HepG2 (cell line): ENCODE measurements around the gene MAMSTR. TPM values are rescaled to one million over a fixed set of nuclear protein-coding genes. Genes with fewer than 3 reads are reported as not detected.

Experiments used
- ASH2L ChIP-seq: fragments of 300-600, 200-600 bp; sonication (generic); IDR thresholded peaks from 2 replicates; pipeline ENCODE4 v1.7.0; 2017; ENCODE audit warnings: low read depth, mild to moderate bottlenecking, moderate library complexity, mixed read lengths, low read length; ENCODE audit not compliant: insufficient read length
- CHD2 ChIP-seq: IDR thresholded peaks from 2 replicates; pipeline ENCODE4 v1.6.1; 2011; ENCODE audit warnings: low read depth, low read length, improper control_type of control experiment
- GATAD1 ChIP-seq: IDR thresholded peaks from 2 replicates; pipeline ENCODE4 v1.6.1; 2016; ENCODE audit warnings: missing genetic modification reagents, missing compliant biosample characterization
- KMT2B ChIP-seq: IDR thresholded peaks from 2 replicates; pipeline ENCODE4 v1.6.1; 2016; ENCODE audit warnings: missing genetic modification reagents, missing compliant biosample characterization
- MTF2 ChIP-seq: sonication (generic); formaldehyde crosslinking; IDR thresholded peaks from 2 replicates; pipeline ENCODE4 v1.5.0; 2020; ENCODE audit warnings: missing genetic modification reagents, borderline replicate concordance
- NFE2 ChIP-seq: sonication (generic); formaldehyde crosslinking; IDR thresholded peaks from 2 replicates; pipeline ENCODE4 v1.4.0; 2020; ENCODE audit warnings: missing genetic modification reagents
- RFXAP ChIP-seq: sonication (generic); formaldehyde crosslinking; IDR thresholded peaks from 2 replicates; pipeline ENCODE4 v1.4.0; 2020; ENCODE audit warnings: missing genetic modification reagents, borderline replicate concordance
- SETDB1 ChIP-seq: sonication (generic); formaldehyde crosslinking; IDR thresholded peaks from 2 replicates; pipeline ENCODE4 v1.5.1; 2020; ENCODE audit warnings: missing genetic modification reagents, mild to moderate bottlenecking, borderline replicate concordance
- TCF7L2 ChIP-seq: IDR thresholded peaks from 2 replicates; pipeline ENCODE4 v1.6.1; 2011; ENCODE audit warnings: mild to moderate bottlenecking, low read depth, low read length, moderate library complexity
- ZNF264 ChIP-seq: sonication (generic); formaldehyde crosslinking; IDR thresholded peaks from 2 replicates; pipeline ENCODE4 v1.4.0; 2020; ENCODE audit warnings: missing genetic modification reagents
- ZNF446 ChIP-seq: sonication (generic); formaldehyde crosslinking; IDR thresholded peaks from 2 replicates; pipeline ENCODE4 v1.5.0; 2020; ENCODE audit warnings: mild to moderate bottlenecking, missing genetic modification reagents
- ZNF660 ChIP-seq: sonication (generic); formaldehyde crosslinking; IDR thresholded peaks from 2 replicates; pipeline ENCODE4 v1.5.1; 2020; ENCODE audit warnings: mild to moderate bottlenecking, low read depth, missing genetic modification reagents, borderline replicate concordance
- ZNF746 ChIP-seq: sonication (generic); formaldehyde crosslinking; IDR thresholded peaks from 2 replicates; pipeline ENCODE4 v1.8.0; 2022; ENCODE audit warnings: mild to moderate bottlenecking, missing genetic modification reagents
- polyA plus RNA-seq, 8 experiments: library from polyadenylated mRNA; depleted of rRNA in 3 of 8; stranded (reverse) in 7 of 8; unstranded in 1 of 8; fragments of >200 nt; fragmentation: Illumina TruSeq in 4 of 8; extraction: Trizol in 4 of 8; gene quantifications; 2 replicates each; pipeline versions ENCODE4 v1.2.1 to v1.2.3, GENCODE V29; 2011 to 2016; ENCODE audit warnings: low read depth in 4 of 8, missing spikeins in 1 of 8, mixed read lengths in 1 of 8; ENCODE audit not compliant: insufficient read depth in 1 of 8
- total RNA-seq, 5 experiments: library from RNA; depleted of rRNA; stranded (reverse); fragments of >200 nt; fragmentation: Illumina TruSeq; extraction: Trizol; gene quantifications; 2 replicates each; pipeline ENCODE4 v1.2.3, GENCODE V29; 2016; ENCODE audit warnings: low read depth in 1 of 5
- TF ChIP-seq, protein P1 (sequence below): sonication (generic); formaldehyde crosslinking; IDR thresholded peaks from 2 replicates; pipeline ENCODE4 v1.4.0; 2020; ENCODE audit warnings: missing genetic modification reagents, mild to moderate bottlenecking, borderline replicate concordance
- TF ChIP-seq, protein P2 (sequence below): sonication (generic); formaldehyde crosslinking; IDR thresholded peaks from 2 replicates; pipeline ENCODE4 v1.5.0; 2020; ENCODE audit warnings: mild to moderate bottlenecking, missing genetic modification reagents, borderline replicate concordance
- TF ChIP-seq, protein P3 (sequence below): sonication (generic); formaldehyde crosslinking; IDR thresholded peaks from 2 replicates; pipeline ENCODE4 v1.4.0; 2020; ENCODE audit warnings: mild to moderate bottlenecking, missing genetic modification reagents, borderline replicate concordance
- TF ChIP-seq, protein P4 (sequence below): sonication (generic); formaldehyde crosslinking; IDR thresholded peaks from 2 replicates; pipeline ENCODE4 v1.4.0; 2020; ENCODE audit warnings: missing genetic modification reagents

MAMSTR gene
- total and polyA plus RNA-seq, 2 of the 13 experiments (the other 11 are each of a cell fraction or from before 2014, with no cell fraction given): 2.2 to 2.4 TPM

DNA sequence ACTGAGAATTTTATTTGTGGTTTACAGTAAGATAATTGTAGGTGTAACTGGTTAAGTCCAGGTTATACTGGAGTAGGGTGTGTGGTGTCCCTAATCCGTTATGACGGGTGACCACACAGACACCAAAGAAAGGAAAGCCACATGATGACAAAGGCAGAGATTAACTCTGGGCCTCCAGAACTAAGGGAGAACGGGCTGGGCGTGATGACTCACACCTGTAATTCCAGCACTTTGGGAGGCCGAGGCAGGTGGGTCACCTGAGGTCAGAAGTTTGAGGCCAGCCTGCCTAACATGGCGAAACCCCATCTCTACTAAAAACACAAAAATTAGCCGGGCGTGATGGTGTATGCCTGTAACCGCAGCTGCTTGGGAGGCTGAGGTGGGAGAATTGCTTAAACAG, 33.9 kb downstream of the MAMSTR start (continued):
- TF ChIP-seq MTF2 (CRISPR knock-in tag) (no peak), ZNF660 (CRISPR knock-in tag) (no peak), TCF7L2 (no peak), ZNF746 (CRISPR knock-in tag) (no peak), KMT2B (no peak), GATAD1 (no peak), ZNF264 (CRISPR knock-in tag) (no peak), RFXAP (no peak), NFE2 (CRISPR knock-in tag) (no peak), ASH2L (no peak), ZNF446 (CRISPR knock-in tag) (no peak), CHD2 (no peak), SETDB1 (CRISPR knock-in tag) (no peak)
- TF ChIP-seq, protein P1, sequence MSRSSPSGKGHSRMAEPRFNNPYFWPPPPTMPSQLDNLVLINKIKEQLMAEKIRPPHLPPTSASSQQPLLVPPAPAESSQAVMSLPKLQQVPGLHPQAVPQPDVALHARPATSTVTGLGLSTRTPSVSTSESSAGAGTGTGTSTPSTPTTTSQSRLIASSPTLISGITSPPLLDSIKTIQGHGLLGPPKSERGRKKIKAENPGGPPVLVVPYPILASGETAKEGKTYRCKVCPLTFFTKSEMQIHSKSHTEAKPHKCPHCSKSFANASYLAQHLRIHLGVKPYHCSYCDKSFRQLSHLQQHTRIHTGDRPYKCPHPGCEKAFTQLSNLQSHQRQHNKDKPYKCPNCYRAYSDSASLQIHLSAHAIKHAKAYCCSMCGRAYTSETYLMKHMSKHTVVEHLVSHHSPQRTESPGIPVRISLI (CRISPR knock-in tag): no peak
- TF ChIP-seq, protein P2, sequence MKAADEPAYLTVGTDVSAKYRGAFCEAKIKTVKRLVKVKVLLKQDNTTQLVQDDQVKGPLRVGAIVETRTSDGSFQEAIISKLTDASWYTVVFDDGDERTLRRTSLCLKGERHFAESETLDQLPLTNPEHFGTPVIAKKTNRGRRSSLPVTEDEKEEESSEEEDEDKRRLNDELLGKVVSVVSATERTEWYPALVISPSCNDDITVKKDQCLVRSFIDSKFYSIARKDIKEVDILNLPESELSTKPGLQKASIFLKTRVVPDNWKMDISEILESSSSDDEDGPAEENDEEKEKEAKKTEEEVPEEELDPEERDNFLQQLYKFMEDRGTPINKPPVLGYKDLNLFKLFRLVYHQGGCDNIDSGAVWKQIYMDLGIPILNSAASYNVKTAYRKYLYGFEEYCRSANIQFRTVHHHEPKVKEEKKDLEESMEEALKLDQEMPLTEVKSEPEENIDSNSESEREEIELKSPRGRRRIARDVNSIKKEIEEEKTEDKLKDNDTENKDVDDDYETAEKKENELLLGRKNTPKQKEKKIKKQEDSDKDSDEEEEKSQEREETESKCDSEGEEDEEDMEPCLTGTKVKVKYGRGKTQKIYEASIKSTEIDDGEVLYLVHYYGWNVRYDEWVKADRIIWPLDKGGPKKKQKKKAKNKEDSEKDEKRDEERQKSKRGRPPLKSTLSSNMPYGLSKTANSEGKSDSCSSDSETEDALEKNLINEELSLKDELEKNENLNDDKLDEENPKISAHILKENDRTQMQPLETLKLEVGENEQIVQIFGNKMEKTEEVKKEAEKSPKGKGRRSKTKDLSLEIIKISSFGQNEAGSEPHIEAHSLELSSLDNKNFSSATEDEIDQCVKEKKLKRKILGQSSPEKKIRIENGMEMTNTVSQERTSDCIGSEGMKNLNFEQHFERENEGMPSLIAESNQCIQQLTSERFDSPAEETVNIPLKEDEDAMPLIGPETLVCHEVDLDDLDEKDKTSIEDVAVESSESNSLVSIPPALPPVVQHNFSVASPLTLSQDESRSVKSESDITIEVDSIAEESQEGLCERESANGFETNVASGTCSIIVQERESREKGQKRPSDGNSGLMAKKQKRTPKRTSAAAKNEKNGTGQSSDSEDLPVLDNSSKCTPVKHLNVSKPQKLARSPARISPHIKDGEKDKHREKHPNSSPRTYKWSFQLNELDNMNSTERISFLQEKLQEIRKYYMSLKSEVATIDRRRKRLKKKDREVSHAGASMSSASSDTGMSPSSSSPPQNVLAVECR: no peak
- TF ChIP-seq, protein P3, sequence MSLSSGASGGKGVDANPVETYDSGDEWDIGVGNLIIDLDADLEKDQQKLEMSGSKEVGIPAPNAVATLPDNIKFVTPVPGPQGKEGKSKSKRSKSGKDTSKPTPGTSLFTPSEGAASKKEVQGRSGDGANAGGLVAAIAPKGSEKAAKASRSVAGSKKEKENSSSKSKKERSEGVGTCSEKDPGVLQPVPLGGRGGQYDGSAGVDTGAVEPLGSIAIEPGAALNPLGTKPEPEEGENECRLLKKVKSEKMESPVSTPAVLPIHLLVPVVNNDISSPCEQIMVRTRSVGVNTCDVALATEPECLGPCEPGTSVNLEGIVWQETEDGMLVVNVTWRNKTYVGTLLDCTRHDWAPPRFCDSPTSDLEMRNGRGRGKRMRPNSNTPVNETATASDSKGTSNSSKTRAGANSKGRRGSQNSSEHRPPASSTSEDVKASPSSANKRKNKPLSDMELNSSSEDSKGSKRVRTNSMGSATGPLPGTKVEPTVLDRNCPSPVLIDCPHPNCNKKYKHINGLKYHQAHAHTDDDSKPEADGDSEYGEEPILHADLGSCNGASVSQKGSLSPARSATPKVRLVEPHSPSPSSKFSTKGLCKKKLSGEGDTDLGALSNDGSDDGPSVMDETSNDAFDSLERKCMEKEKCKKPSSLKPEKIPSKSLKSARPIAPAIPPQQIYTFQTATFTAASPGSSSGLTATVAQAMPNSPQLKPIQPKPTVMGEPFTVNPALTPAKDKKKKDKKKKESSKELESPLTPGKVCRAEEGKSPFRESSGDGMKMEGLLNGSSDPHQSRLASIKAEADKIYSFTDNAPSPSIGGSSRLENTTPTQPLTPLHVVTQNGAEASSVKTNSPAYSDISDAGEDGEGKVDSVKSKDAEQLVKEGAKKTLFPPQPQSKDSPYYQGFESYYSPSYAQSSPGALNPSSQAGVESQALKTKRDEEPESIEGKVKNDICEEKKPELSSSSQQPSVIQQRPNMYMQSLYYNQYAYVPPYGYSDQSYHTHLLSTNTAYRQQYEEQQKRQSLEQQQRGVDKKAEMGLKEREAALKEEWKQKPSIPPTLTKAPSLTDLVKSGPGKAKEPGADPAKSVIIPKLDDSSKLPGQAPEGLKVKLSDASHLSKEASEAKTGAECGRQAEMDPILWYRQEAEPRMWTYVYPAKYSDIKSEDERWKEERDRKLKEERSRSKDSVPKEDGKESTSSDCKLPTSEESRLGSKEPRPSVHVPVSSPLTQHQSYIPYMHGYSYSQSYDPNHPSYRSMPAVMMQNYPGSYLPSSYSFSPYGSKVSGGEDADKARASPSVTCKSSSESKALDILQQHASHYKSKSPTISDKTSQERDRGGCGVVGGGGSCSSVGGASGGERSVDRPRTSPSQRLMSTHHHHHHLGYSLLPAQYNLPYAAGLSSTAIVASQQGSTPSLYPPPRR (CRISPR knock-in tag): no peak
- TF ChIP-seq, protein P4, sequence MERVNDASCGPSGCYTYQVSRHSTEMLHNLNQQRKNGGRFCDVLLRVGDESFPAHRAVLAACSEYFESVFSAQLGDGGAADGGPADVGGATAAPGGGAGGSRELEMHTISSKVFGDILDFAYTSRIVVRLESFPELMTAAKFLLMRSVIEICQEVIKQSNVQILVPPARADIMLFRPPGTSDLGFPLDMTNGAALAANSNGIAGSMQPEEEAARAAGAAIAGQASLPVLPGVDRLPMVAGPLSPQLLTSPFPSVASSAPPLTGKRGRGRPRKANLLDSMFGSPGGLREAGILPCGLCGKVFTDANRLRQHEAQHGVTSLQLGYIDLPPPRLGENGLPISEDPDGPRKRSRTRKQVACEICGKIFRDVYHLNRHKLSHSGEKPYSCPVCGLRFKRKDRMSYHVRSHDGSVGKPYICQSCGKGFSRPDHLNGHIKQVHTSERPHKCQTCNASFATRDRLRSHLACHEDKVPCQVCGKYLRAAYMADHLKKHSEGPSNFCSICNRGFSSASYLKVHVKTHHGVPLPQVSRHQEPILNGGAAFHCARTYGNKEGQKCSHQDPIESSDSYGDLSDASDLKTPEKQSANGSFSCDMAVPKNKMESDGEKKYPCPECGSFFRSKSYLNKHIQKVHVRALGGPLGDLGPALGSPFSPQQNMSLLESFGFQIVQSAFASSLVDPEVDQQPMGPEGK (CRISPR knock-in tag): no peak
